ENCODE measurements around the gene SGCD. TPM values are rescaled to one million over a fixed set of nuclear protein-coding genes. Genes with fewer than 3 reads are reported as not detected.

The SGCD gene
- total and polyA plus RNA-seq, 8 donors: 0.58 to 55.8 (median 2.8) TPM

DNA sequence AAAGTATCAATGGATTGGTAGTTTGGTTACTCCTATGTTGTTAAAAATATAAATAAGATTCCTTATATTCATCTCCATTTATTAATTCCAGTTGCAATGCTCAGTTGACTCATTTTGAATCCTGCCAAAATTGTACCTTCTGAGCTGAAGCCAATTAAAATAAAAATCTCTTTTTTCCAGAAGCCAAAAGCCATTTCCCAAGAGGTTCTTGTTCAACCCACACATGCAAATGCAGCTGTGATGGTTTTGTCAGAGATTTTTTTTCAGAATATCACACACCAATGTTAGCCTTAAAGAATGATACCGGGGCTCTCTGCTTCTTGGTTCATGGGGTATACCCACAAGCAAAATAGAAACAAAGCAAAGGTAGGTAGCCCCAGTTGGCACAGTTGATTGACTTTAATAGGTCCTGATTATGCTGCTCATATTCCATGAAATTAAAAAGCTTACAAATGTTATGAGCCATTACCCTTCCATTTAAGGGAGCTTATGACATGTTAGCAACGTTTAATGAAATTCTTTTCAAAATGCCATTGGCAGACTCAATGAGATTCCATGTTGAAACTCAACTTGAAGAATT is 208.0 kb downstream of the SGCD start:
- TF ChIP-seq POLR2A (IDR thresholded peaks at IDR 0.05): no peak
- TF ChIP-seq POLR2AphosphoS5 (IDR thresholded peaks at IDR 0.05): no peak
- no peak for TF ChIP-seq EP300 (IDR thresholded peaks at IDR 0.05)
- TF ChIP-seq, protein P1, sequence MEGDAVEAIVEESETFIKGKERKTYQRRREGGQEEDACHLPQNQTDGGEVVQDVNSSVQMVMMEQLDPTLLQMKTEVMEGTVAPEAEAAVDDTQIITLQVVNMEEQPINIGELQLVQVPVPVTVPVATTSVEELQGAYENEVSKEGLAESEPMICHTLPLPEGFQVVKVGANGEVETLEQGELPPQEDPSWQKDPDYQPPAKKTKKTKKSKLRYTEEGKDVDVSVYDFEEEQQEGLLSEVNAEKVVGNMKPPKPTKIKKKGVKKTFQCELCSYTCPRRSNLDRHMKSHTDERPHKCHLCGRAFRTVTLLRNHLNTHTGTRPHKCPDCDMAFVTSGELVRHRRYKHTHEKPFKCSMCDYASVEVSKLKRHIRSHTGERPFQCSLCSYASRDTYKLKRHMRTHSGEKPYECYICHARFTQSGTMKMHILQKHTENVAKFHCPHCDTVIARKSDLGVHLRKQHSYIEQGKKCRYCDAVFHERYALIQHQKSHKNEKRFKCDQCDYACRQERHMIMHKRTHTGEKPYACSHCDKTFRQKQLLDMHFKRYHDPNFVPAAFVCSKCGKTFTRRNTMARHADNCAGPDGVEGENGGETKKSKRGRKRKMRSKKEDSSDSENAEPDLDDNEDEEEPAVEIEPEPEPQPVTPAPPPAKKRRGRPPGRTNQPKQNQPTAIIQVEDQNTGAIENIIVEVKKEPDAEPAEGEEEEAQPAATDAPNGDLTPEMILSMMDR (IDR thresholded peaks at IDR 0.05): no peak
- H3K4me1 ChIP-seq: no peaks in the 10 kb centered on the region
- no peaks in the 10 kb centered on the region for H3K36me3 ChIP-seq
- no peaks in the 10 kb centered on the region for H3K27me3 ChIP-seq
- no peak for DNase-seq
- 61 to 83% (median 79%) methylated on average over 2 of the region's 2 CpGs for WGBS, 5 donors
- no peaks in the 10 kb centered on the region for H3K9me3 ChIP-seq
- intact Hi-C loops (cut with DNase I; ENCODE audit: low total_unique reads): no loop called here
- H3K4me3 ChIP-seq: no peak overlapping the region
- H3K27ac ChIP-seq: no peak overlapping the region

DNA sequence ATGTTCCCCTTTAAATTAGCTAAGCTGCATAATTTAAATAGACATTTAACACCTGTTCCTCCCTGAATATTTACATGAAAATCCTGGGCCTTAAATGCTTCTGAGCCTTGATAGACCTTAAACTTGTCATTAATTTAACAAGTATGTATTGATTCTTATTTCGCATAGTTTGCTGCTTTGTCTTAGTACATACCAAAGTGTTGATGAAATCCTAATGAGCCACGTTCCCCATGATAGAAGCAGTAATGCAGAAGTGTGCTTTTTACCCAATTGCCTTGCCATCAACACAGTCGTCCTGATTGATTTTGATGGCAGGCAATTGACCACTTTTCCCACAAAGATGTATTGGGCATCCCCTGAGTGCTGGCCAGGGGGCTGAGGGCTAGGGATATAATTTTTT is 213.5 kb downstream of the SGCD start:
- Histone ChIP-seq H3K9me3 (no peaks in the 10 kb centered on the region), H3K4me3 (no peak overlapping the region), H3K36me3 (no peaks in the 10 kb centered on the region), H3K27me3 (no peaks in the 10 kb centered on the region), H3K4me1 (no peaks in the 10 kb centered on the region), H3K27ac (no peak overlapping the region)
- TF ChIP-seq EP300 (IDR thresholded peaks at IDR 0.05): no peak
- TF ChIP-seq POLR2AphosphoS5 (IDR thresholded peaks at IDR 0.05): no peak
- TF ChIP-seq, protein P1 (IDR thresholded peaks at IDR 0.05): no peak
- no peak for TF ChIP-seq POLR2A (IDR thresholded peaks at IDR 0.05)
- no peak for DNase-seq
- intact Hi-C loops (cut with DNase I; ENCODE audit: low total_unique reads): no loop called here
- WGBS, 5 donors: 61 to 76% (median 72%) methylated on average over 3 of the region's 3 CpGs

DNA sequence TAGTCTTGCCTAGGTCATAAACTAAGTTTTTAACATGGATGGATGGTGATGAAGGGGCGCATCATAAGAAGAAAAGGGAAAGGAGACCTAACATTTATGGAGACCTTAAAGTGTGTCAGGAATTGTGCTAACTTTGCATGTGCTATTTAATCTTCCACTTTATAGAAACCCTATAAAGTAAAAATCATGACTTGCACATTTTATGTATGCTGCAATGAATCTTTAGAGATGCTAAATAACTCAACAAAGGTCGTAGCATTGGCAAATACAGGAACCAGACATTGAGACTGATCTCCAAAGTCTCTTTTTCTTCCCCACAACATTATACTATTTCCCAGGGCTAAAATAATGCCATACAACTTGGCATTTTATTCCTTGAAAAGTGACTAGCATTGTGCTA is 214.6 kb downstream of the SGCD start:
- 68 to 84% (median 80%) methylated on average over 2 of the region's 2 CpGs for WGBS, 5 donors
- no peak overlapping the region for H3K27ac ChIP-seq

DNA sequence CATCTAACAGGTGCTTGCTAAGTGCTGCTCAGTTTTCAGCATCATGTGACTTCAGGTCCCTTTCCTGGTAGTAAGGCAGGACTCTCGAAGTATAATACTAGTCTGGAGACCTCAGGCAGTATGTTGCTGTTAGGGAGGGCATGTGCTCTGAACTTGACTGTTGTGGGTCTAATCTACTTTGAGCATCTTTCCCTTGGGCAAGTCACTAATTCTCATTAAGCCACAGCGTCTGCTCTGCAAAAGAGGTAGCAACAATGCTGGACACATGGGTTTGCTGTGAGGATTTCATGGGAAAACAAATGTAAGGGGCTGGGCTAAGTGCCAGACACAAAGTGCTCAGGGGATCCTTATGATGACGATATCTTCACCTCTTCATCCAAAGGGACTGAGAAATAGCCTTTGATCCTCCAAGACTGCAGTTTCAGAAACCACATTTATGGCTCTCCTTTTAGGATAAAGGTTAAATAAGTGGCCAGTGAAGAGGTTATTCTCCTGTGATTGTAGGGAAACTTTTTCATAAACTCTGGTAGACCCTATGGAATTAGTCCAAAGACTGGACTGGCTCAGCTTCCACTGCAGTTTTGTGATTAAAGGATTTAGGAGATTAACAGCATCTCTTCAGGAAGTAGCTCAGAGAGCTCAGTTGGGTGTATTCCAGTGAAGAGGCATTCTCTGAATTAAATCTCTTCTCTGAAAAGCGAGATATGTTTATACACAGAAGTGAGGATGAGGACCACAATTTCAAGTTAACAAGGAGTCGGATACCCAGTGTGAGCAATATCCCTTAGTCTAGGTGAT is 216.6 kb downstream of the SGCD start:
- intact Hi-C loops (cut with DNase I; ENCODE audit: low total_unique reads): no loop called here
- H3K27ac ChIP-seq: no peak overlapping the region
- no peak overlapping the region for H3K4me3 ChIP-seq
- H3K27me3 ChIP-seq: no peaks in the 10 kb centered on the region
- no peaks in the 10 kb centered on the region for H3K9me3 ChIP-seq
- TF ChIP-seq POLR2AphosphoS5 (IDR thresholded peaks at IDR 0.05) (no peak), EP300 (IDR thresholded peaks at IDR 0.05) (no peak), POLR2A (IDR thresholded peaks at IDR 0.05) (no peak)
- TF ChIP-seq, protein P1 (IDR thresholded peaks at IDR 0.05): no peak
- no peaks in the 10 kb centered on the region for H3K4me1 ChIP-seq
- H3K36me3 ChIP-seq: no peaks in the 10 kb centered on the region
- DNase-seq: peak in 1 of 2 donors; percentile 19
- WGBS, 5 donors: 57 to 74% (median 67%) methylated on average over 5 of the region's 5 CpGs

More for the DNA sequence above, 214.6 kb downstream of the SGCD start:
- Histone ChIP-seq H3K36me3 (no peaks in the 10 kb centered on the region), H3K27me3 (no peaks in the 10 kb centered on the region), H3K4me3 (no peak overlapping the region), H3K9me3 (no peaks in the 10 kb centered on the region), H3K4me1 (no peaks in the 10 kb centered on the region)
- TF ChIP-seq, protein P1 (IDR thresholded peaks at IDR 0.05): no peak
- TF ChIP-seq POLR2AphosphoS5 (IDR thresholded peaks at IDR 0.05) (no peak), POLR2A (IDR thresholded peaks at IDR 0.05) (no peak), EP300 (IDR thresholded peaks at IDR 0.05) (no peak)
- DNase-seq: no peak
- intact Hi-C loops (cut with DNase I; ENCODE audit: low total_unique reads): no loop called here

Data from stomach (tissue), 9 donors.